GM18858 (cell line): ENCODE results near the gene KDM6A.
A peak's percentile ranks its signal among the peaks of the same experiment; 100 is the strongest.
"Not testable (repeated sequence)": the region's sequence is repeated elsewhere in the genome, so short reads cannot be mapped to it uniquely, and the experiment has no call there.

Experiments
- ATAC-seq: cut with Tn5 transposase; IDR thresholded peaks from one replicate; pipeline ENCODE4 v1.9.1; 2021; ENCODE audit not compliant: unreplicated experiment

Gene KDM6A

GRCh38 chrX:44958480-44958879, 85.5 kb downstream of the KDM6A start:
- ATAC-seq = no peak

GRCh38 chrX:44961817-44962607, 89.0 kb downstream of the KDM6A start:
- no peak for ATAC-seq

GRCh38 chrX:44962944-44963343, 90.0 kb downstream of the KDM6A start:
- ATAC-seq = no peak

- ATAC-seq = no peak
Observed at GRCh38 chrX:44967221-44967620, 94.2 kb downstream of the KDM6A start.

- ATAC-seq = no peak
Observed at GRCh38 chrX:44970709-44971108, 97.7 kb downstream of the KDM6A start.

- ATAC-seq = no peak
Observed at GRCh38 chrX:44971674-44972073, 98.7 kb downstream of the KDM6A start.

GRCh38 chrX:44972132-44972531, 99.1 kb downstream of the KDM6A start:
- ATAC-seq = no peak

GRCh38 chrX:44973420-44973932, 100.5 kb downstream of the KDM6A start:
- ATAC-seq = no peak

GRCh38 chrX:44974451-44974850, 101.5 kb downstream of the KDM6A start:
- ATAC-seq = no peak

GRCh38 chrX:44975666-44976263, 102.8 kb downstream of the KDM6A start:
- ATAC-seq = no peak

GRCh38 chrX:44978976-44979375, 106.0 kb downstream of the KDM6A start:
- ATAC-seq = no peak

GRCh38 chrX:44980403-44980802, 107.4 kb downstream of the KDM6A start:
- ATAC-seq = no peak

GRCh38 chrX:44980883-44981282, 107.9 kb downstream of the KDM6A start:
- ATAC-seq = no peak

- ATAC-seq = no peak
Observed at GRCh38 chrX:44989995-44990770, 117.2 kb downstream of the KDM6A start.

GRCh38 chrX:44992775-44993174, 119.8 kb downstream of the KDM6A start:
- ATAC-seq = no peak

- no peak for ATAC-seq
Observed at GRCh38 chrX:44996277-44996676, 123.3 kb downstream of the KDM6A start.

- no peak for ATAC-seq
Observed at GRCh38 chrX:44997282-44997812, 124.4 kb downstream of the KDM6A start.

GRCh38 chrX:44997888-44998287, 124.9 kb downstream of the KDM6A start:
- ATAC-seq = peak; percentile 54

GRCh38 chrX:44999237-44999636, 126.2 kb downstream of the KDM6A start:
- ATAC-seq = not testable (repeated sequence)

GRCh38 chrX:44999872-45000271, 126.9 kb downstream of the KDM6A start:
- not testable (repeated sequence) for ATAC-seq

- no peak for ATAC-seq
Observed at GRCh38 chrX:45001048-45001447, 128.1 kb downstream of the KDM6A start.
